ENCODE results near the gene RAB25.

RAB25 gene

GRCh38 chr1:156080863-156081179 lies 19.9 kb downstream of the RAB25 start:
- DNase-seq = no peak

GRCh38 chr1:156081180-156081916 lies 20.4 kb downstream of the RAB25 start:
- no peak for DNase-seq

GRCh38 chr1:156081917-156082308 lies 21.0 kb downstream of the RAB25 start:
- DNase-seq = no peak

GRCh38 chr1:156082309-156083091 lies 21.5 kb downstream of the RAB25 start, which contains the start of gene MEX3A:
TSS of gene MEX3A (minus strand) at chr1:156082465. CDS start at chr1:156081998, 467 bp downstream.
- DNase-seq = peak; percentile 16

GRCh38 chr1:156083800-156084790 lies 23.1 kb downstream of the RAB25 start:
- no peak for DNase-seq

GRCh38 chr1:156086256-156086662 lies 25.3 kb downstream of the RAB25 start:
- DNase-seq = no peak

- DNase-seq = no peak
These were observed 28.7 kb downstream of the RAB25 start for GRCh38 chr1:156089704-156090103.

GRCh38 chr1:156090138-156090839 lies 29.3 kb downstream of the RAB25 start:
- no peak for DNase-seq

GRCh38 chr1:156090840-156091188 lies 29.9 kb downstream of the RAB25 start:
- DNase-seq = peak; percentile 50

- DNase-seq = no peak
These were observed 30.6 kb downstream of the RAB25 start for GRCh38 chr1:156091610-156092009.

- DNase-seq = no peak
These were observed 35.0 kb downstream of the RAB25 start for GRCh38 chr1:156095906-156096508.

- DNase-seq = no peak
These were observed 35.9 kb downstream of the RAB25 start for GRCh38 chr1:156096640-156097391.

- no peak for DNase-seq
These were observed 36.7 kb downstream of the RAB25 start for GRCh38 chr1:156097499-156098178.

- DNase-seq = no peak
These were observed 37.8 kb downstream of the RAB25 start for GRCh38 chr1:156098784-156099183.

- DNase-seq = no peak
These were observed 38.3 kb downstream of the RAB25 start for GRCh38 chr1:156099282-156099681.

- no peak for DNase-seq
These were observed 39.4 kb downstream of the RAB25 start for GRCh38 chr1:156100205-156100995.

GRCh38 chr1:156101880-156102279 lies 40.9 kb downstream of the RAB25 start:
- DNase-seq = no peak

GRCh38 chr1:156102633-156103511 lies 41.9 kb downstream of the RAB25 start:
- no peak for DNase-seq

- DNase-seq = no peak
These were observed 42.6 kb downstream of the RAB25 start for GRCh38 chr1:156103521-156103947.

All from DMS 273 treated with DMSO at 0.1 percent for 48 hours (cell line).